Sciatic nerve (tissue), 2 donors: Measurements from ENCODE around the gene ZNF148. TPM values are rescaled to one million over a fixed set of nuclear protein-coding genes. Genes with fewer than 3 reads are reported as not detected.
"Not testable (repeated sequence)": the region's sequence is repeated elsewhere in the genome, so short reads cannot be mapped to it uniquely, and the experiment has no call there.

Source experiments
- ATAC-seq: fragments of 200-7000 bp; cut with Tn5 transposase; one replicate; pipeline ENCODE4 v1.9.1; 2020; ENCODE audit warnings: mild to moderate bottlenecking, moderate library complexity
- DNase-seq: peaks from one replicate; pipeline ENCODE4 v3.0.0-alpha.2; 2020; ENCODE audit warnings: low spot score
- intact Hi-C: fragments of 100-400 bp; cut with DNase I; formaldehyde crosslinking; loops from one replicate; pipeline ENCODE4 v1.14.2; 2022
- total RNA-seq: library from RNA; stranded (reverse); fragmentation: NEBNext Ultra II Directional; extraction: Animal tissue kit (Norgen Biotek cat#: 25700); gene quantifications from one replicate; pipeline ENCODE4 v1.2.1, GENCODE V29; 2021
- donor health status: DM: no; HTN: no; CAD: no.
- donor health status: DM: no; HTN: no; CAD: no.

ZNF148 gene
- total RNA-seq, 1 donor from 2014 or later: 60.6 TPM

DNA sequence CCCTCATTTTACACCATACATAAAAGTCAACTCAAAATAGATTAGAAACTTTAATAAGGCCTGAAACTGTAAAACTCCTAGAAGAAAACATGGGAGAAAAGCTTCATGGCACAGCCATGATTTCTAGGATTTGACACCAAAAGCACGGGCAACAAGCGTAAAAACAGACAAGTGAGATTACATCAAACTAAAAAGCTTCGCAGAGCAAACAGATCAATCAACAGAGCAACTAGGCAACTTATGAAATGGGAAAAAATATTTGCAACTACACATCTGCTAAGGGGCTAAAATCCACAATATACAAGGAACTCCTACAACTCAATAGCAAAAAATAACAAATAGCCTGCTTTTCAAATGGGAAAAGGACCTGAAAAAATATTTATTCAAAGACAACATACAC lies 26.1 kb downstream of the ZNF148 start:
- ATAC-seq (no peak), DNase-seq (no peak)
- intact Hi-C loops: no loop called here

DNA sequence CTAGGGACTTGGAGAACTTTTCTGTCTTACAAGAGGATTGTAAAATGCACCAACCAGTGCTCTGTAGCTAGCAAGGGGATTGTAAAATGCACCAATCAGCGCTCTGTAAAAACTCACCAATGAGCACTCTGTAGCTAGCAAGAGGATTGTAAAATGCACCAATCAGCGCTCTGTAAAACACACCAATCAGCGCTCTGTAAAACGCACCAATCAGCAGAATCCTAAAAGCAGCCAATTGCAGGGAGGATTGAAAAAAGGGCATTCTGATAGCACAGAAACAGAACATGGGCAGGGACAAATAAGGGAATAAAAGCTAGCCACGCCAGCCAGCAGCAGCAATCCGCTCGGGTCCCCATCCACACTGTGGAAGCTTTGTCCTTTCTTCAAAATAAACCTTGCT lies 31.8 kb downstream of the ZNF148 start:
- DNase-seq, intact Hi-C loops, ATAC-seq: not testable (repeated sequence)

DNA sequence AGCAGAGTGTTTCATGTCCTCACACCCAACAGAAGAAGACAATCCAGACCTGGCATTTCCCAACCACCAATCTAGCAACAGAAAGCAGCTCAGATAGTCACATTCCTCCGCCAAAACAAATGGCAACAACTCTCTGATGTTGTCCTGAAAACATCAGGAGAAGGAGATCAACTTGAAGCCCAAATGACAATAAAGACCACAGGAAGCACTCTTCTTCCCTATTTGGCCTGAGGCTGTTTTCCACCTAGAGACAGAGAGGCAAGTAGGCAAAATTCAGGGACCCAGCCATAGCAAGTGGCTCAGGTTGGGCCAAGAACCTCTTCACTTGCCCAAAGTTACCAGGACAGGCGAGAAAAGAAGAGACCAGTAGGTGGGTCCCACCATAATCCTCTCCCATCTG lies 35.0 kb downstream of the ZNF148 start:
- no peak for DNase-seq
- intact Hi-C loops: no loop called here
- no peak for ATAC-seq

DNA sequence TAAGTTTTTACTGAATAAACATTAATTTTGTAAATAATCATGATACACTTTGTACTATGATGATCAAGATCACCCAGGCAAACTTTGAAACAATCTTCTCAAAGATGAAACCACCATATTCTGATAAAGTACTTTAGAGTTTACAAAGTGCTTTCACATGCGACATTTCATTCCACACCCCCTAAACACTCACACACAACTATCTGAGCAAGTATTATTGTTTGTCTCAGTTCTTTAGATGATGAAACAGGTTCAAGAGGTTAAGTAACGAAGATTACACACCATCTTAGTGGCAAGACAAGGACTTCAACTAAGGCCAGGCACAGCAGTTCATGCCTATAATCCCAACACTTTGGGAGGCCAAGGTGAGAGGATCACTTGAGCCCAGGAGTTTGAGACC lies 37.6 kb downstream of the ZNF148 start:
- intact Hi-C loops: no loop called here
- ATAC-seq (no peak), DNase-seq (no peak)

DNA sequence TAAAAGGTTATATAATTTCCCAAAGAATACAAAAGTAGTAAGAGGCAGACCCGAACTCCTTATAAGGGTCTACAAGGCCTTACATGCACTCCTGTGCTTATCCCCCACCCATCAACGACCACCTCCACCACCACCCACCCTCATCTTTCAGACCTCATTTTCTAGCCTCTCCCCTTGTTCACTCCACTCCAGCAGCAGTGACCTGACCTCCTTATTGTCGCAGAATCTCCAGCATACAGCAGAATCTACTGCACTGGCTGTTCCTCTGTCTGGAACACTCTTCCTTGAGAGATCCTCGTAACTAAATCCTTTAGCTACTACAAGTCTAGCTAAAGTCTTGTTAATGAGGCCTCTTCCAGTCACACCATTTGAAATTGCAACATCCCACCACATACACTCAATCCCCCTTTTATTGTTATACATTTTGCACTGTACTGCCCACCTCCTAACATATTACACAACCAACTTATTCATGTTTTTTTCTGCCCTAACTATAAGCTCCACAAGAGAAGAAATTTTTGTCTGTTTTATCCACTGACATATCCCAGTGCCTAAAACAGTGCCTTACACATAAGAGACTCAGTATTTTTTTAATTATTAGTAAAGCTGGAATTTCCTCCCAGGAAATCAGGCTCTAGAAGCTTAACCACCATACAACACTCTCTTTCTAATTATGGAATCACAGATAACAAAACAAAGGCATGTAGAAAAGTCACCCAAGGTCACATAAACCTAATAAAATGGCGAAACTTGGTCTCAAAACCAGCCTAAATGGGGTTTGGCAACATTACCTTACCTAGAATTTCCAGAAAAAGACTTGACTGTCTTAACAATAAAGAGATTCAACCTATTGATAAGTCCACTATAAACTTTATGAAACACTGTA lies 40.2 kb downstream of the ZNF148 start:
- ATAC-seq: no peak
- DNase-seq: no peak
- intact Hi-C loops: no loop called here

DNA sequence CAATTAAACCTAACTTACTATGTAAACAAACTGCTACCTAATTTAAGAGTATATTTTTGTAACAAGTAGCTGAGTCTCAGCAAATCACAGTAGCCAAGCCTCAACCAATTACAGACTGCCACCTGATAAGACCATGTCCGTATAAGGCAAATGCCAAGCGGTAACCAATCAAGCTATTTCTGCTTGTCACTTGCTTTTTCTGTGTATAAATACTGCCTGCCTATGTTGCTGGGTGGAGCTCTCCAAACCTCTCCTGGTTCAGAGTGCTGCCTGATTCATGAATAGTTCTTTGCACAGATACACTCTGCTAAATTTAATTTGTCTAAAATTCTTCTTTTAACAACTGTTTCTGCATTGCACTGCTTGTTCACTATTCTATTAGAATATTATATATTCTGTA lies 42.6 kb downstream of the ZNF148 start:
- DNase-seq: no peak
- no peak for ATAC-seq
- intact Hi-C loops: no loop called here

DNA sequence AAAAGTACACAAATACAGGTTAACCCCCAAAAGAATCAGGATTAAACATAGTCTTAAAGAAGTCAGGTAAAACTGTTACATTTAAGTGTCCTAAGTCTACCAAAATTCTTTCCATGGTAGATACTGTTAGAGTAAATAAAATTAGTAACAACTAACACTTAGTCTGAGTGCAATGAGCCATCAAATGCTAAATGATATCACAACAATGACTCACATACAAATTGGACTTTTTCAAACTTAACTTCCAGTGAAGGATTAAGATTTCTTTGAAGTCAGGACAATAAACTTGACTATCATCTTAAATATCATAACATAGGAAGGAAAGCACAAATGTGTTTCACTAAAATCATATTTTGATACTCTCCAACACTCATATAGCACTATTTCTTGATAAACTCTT lies 43.9 kb downstream of the ZNF148 start:
- ATAC-seq: no peak
- no peak for DNase-seq
- intact Hi-C loops: no loop called here

DNA sequence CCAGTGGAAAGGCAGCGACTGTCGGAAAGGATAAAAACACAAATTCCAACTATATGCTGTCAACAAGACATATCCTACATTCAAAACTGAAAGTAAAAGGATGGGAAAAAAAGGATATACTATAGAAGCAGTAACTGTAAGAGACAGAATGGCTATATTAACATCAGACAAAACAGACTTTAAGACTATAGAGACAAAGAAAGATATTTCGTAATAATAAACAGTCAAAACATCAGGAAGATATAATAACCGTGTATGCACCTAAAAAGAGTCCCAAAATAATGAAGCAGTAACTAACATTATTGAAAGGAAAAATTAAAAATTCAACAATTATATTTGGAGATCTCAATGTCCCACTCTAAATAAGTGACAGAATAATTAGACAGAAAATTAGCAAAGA lies 48.2 kb downstream of the ZNF148 start:
- ATAC-seq: no peak
- intact Hi-C loops: no loop called here
- no peak for DNase-seq

DNA sequence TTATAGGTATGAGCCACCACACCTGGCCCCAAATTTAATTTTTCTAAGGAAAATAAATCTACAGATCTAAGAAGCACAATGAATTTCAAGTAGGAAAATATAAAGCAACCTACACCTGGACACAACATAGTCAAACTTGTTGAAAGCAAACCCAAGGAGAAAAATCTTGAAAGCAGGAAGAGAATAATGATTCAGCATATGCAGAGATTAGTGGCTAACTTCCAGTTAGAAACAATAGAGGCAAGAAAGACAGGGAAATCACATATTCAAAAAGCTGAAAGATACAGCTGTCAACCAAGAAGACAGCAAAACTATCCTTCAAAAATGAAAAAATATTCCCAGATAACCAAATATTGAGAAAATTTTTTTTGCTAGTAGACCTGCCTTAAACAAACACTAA lies 49.4 kb downstream of the ZNF148 start:
- intact Hi-C loops: no loop called here
- DNase-seq (no peak), ATAC-seq (no peak)

DNA sequence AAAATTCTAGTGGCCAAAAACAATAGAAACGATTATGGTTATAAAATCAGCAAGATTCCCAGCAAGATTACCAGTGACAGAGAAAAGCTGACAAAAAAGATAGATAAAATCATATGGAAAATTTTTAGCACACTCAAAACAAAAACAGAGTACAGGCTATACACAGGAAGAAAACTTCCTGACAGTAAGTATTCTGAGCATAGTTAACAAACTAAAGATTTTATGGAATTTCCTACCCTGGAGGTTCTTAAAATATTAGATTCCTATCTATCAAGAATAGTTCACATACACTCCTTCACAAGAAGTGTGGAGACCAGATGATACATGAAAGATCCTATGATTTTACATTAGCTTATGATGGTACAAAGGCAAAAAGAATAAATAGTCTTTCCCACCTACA lies 50.8 kb downstream of the ZNF148 start:
- ATAC-seq (no peak), DNase-seq (no peak)
- intact Hi-C loops: no loop called here

DNA sequence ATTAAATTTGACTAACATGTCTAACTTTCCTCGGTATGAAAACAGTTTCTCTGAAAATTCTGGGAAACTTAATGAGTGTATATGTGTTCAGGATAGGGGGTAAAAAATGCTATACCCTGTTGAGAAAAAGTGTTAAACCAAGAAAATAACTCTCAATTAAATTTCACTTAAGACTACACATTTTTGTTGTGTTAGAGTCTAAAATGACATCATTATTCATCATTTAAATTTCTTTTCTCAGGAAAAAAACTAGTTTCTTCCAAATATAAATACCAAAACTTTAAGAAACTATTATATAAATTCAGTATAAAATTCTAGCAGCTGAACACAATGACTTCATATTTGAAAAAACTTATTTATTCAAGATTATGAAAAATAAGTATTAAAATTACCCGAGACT lies 52.2 kb downstream of the ZNF148 start:
- DNase-seq (no peak), ATAC-seq (no peak)
- intact Hi-C loops: no loop called here

DNA sequence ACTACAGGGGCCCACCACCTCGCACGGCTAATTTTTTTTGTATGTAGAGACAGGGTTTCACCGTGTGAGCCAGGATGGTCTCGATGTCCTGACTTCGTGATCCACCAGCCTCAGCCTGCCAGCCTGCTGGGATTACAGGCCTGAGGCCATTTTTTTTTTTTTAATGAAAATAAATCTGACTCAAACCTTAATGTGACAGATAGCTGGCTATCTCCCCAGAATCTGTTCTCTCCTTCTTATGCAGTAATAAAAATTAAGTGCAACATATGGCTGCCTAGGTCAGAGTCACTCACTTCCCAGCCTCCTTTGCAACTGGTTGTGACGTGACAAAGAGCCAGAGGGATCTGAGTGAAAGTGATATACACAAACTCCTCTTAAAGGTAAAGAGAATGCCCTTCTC lies 53.0 kb downstream of the ZNF148 start:
- no peak for DNase-seq
- intact Hi-C loops: no loop called here
- no peak for ATAC-seq

DNA sequence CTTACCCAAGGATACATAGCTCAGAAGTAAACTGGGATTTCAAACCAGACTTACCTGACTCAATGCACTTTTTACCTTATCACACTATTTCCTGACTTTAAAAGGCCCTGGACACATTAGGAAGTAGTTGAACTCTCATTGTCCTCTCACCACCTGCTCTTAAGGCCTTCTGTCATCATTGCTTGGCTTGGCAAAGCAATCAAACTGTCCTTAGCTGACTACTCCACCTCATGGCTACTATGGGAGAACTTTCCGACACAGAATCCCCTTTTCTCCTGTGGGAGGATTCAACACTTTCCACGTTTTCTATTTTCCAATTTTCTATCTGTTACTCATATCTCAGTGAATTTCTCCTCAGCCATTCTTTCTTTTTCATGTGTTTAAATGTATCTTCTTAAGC lies 55.4 kb downstream of the ZNF148 start:
- intact Hi-C loops: no loop called here
- no peak for ATAC-seq
- DNase-seq: no peak

DNA sequence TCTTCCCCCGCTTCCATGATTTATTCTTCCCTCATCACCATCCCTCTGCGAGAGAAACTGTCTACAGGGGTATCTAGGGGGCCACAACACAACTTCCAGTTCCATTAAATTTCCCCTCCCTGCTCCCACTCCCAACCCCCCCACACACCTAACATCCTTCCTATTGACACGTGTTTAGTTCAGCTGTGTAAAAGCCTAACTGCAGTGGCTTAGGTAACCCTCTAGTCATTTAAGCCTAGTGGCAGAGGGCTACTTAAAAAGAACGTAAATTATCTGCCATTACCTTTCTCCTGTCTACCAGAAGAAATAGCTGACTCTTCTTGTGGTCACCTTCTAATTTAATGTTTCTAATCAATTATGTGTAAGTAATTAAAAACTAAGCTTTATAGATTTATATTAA lies 56.3 kb downstream of the ZNF148 start:
- no peak for DNase-seq
- intact Hi-C loops: no loop called here
- ATAC-seq: no peak

DNA sequence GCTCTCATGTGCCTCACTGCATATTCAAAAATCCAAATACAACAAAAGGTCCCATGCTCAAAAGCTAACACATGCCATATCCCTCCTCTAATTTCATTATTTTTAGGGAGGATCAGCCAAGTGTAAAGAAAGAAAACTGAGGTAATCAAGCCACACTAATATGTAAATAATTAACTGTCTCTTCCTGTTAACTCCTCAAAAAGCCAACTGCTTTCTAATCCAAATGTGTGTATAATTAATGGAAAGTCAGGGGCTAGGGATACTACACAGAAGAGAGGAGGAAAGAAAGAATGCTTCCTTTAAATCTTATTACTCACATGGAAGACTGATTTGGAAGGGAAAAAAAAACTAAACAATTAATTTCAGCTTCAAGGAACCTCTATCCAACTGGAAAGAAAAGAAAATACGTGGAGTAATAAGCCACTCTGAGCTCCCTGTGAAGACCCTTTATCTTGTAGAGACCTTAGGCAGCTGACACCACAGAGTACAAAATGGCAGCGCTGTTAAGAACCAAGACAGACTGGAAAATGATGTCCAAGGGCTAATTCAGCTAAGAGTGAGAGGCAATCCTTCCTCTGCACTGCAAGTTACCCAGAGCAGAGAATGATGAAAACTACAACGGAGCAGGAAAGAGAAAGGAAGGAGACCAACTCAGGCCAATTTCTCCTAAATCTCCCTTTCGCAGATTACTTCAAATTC lies 56.8 kb downstream of the ZNF148 start:
- DNase-seq (no peak), ATAC-seq (no peak)
- intact Hi-C loops: no loop called here

DNA sequence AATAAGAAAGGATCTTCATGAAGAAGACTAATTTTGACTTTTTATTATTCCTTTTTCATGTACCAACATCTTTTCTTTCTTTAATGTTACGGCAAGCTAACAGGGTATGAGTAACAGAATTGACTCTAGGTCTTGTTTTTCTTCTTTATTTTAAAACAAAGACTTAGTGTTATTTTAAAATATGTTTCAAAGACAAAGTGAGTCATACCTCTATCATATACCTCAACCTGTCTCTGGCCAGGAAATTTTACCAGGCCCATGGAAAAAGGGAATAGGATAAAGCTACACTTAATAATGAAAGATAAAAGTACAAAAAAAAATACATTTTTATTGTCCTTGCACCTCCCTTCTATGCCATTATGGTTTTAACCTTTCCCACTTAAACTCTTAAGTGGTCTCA lies 57.4 kb downstream of the ZNF148 start:
- ATAC-seq (no peak), DNase-seq (no peak)
- intact Hi-C loops: no loop called here

DNA sequence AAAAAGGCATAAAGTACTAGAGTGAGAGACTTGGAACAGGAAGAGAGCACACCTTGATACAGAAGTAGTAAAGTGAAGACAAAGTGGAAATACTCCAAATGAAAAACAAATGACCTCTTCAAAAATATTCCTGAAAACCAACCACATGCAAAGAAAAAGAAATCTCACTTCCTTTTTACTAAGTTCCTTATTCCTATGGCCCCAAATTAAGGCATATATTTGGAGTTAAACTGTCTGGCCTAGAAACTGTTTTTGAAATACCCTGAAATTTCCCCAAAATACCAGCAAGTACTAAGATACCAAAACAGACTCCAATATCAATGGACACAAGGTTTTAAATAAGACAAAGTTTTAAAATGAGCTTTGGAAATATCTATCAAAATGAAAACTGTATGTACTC lies 58.2 kb downstream of the ZNF148 start:
- intact Hi-C loops: no loop called here
- DNase-seq (no peak), ATAC-seq (no peak)

DNA sequence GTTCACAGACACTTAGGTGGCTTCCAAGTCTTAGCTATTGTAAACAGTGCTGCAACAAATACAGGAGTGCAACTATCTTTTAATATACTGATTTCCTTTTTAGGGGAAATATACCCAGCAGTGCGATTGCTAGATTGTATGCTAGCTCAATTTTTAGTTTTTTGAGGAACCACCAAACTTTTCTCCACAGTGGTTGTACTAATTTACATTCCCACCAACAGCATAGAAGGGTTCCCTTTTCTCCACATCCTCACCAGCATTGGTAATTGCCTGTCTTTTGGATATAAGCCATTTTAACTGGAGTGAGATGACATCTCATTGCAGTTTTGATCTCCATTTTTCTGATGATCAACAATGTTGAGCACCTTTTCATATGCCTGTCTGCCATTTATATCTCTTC lies 58.9 kb downstream of the ZNF148 start:
- DNase-seq (no peak), ATAC-seq (no peak)
- intact Hi-C loops: no loop called here

DNA sequence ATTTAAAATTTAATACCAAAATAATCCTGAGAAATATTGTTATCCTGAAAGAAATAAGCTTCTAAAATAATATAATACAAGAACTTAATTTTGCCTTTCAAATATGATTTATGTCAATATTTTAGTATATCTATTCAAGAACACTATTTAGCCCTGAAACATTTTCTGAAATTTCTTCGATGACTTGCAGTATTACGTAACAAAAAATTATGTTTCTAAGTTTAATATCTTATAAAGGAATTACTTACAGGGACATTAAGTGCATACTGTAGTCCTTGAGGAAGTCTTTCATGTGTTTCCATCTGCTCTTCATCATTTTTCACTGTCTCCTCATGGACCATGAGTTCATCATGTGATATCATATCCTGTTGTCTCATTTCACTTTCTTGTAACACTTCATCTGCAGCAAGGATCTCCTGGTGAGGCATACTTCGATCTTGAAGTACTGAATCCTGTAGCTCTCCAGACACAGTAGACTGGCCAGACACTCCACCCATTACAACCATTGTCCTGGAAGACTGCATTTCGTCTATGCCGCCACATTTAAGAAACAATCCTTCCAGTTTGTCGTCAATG lies 62.0 kb downstream of the ZNF148 start:
- DNase-seq: no peak
- intact Hi-C loops: no loop called here
- no peak for ATAC-seq

DNA sequence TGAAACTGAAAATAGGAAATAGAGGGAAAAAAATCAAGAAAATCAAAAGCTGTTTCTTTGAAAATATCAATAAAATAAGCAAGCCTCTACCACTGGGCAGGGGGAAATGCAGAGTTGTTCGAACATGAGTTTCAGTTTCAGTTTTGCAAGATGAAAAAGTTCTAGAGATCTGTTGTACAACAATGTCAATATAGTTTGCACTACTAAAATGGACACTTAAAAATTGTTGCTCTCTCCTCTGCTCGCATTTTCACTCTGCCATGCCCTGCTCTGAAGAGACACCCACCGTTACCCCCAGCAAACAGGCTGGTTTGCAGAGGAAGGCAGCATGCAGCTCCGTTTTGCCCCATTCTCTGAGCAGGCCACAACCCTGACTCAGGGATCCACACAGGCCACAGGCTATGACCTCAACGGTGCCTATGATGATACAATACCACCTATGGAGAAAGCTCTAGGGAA lies 64.5 kb downstream of the ZNF148 start:
- ATAC-seq (no peak), DNase-seq (no peak)
- intact Hi-C loops: no loop called here
